HUES64 (cell line): Measurements from ENCODE around the gene VWA3B.

Experiments
- H3K27ac ChIP-seq: 2 replicates; pipeline ENCODE4 v1.7.0; 2013; ENCODE audit warnings: low read depth, low read length, inconsistent platforms
- H3K27me3 ChIP-seq: 2 replicates; pipeline ENCODE4 v1.6.1; 2013; ENCODE audit warnings: mild to moderate bottlenecking, low read length; ENCODE audit not compliant: insufficient read depth
- H3K36me3 ChIP-seq: 2 replicates; pipeline ENCODE4 v1.6.1; 2013; ENCODE audit warnings: mild to moderate bottlenecking, low read length; ENCODE audit not compliant: insufficient read depth
- H3K4me1 ChIP-seq: 2 replicates; pipeline ENCODE4 v1.6.1; 2013; ENCODE audit warnings: mild to moderate bottlenecking, low read length, moderate library complexity; ENCODE audit not compliant: insufficient read depth
- H3K4me3 ChIP-seq: 2 replicates; pipeline ENCODE4 v1.5.1; 2013; ENCODE audit warnings: mild to moderate bottlenecking, low read length, moderate library complexity
- H3K9ac ChIP-seq: 2 replicates; pipeline ENCODE4 v1.6.1; 2013; ENCODE audit warnings: mild to moderate bottlenecking, low read depth, low read length
- H3K9me3 ChIP-seq: 2 replicates; pipeline ENCODE4 v1.6.1; 2013; ENCODE audit warnings: low read depth, low read length; ENCODE audit not compliant: insufficient read depth
- WGBS: fragments of 150-250, 120-280 bp; methylation state at CpG from one replicate; pipeline ENCODE4 v1.1.7; 2013; ENCODE audit warnings: missing lambda C conversion rate; 5-methylcytosine and 5-hydroxymethylcytosine counted together

The VWA3B gene

GRCh38 chr2:98155716-98156115 is 68.7 kb downstream of the VWA3B start:
- Histone ChIP-seq H3K27ac (no peak overlapping the region), H3K36me3 (no peaks in the 10 kb centered on the region), H3K4me3 (no peak overlapping the region), H3K4me1 (no peaks in the 10 kb centered on the region), H3K27me3 (no peaks in the 10 kb centered on the region), H3K9ac (no peak overlapping the region), H3K9me3 (no peaks in the 10 kb centered on the region)
- 90% methylated on average over 4 of the region's 4 CpGs for WGBS

- 89% methylated on average over 7 of the region's 7 CpGs for WGBS
- Histone ChIP-seq H3K4me1 (no peaks in the 10 kb centered on the region), H3K27me3 (no peaks in the 10 kb centered on the region), H3K9ac (no peak overlapping the region), H3K4me3 (no peak overlapping the region), H3K27ac (no peak overlapping the region), H3K9me3 (no peaks in the 10 kb centered on the region), H3K36me3 (no peaks in the 10 kb centered on the region)
Observed at GRCh38 chr2:98156304-98156703, 69.3 kb downstream of the VWA3B start.

- Histone ChIP-seq H3K9ac (no peak overlapping the region), H3K4me3 (no peak overlapping the region), H3K27ac (no peak overlapping the region), H3K36me3 (no peaks in the 10 kb centered on the region), H3K9me3 (no peaks in the 10 kb centered on the region), H3K27me3 (no peaks in the 10 kb centered on the region), H3K4me1 (no peaks in the 10 kb centered on the region)
- WGBS, result 82% methylated on average over 7 of the region's 8 CpGs
Observed at GRCh38 chr2:98157557-98157956, 70.6 kb downstream of the VWA3B start.

- H3K27ac ChIP-seq, result no peak overlapping the region
- WGBS, result 94% methylated on average over 8 of the region's 8 CpGs
- no peak overlapping the region for H3K9ac ChIP-seq
- H3K27me3 ChIP-seq, result no peaks in the 10 kb centered on the region
- H3K9me3 ChIP-seq, result no peaks in the 10 kb centered on the region
- no peaks in the 10 kb centered on the region for H3K4me1 ChIP-seq
- H3K36me3 ChIP-seq, result no peaks in the 10 kb centered on the region
- H3K4me3 ChIP-seq, result no peak overlapping the region
Observed at GRCh38 chr2:98158305-98158704, 71.3 kb downstream of the VWA3B start.

- Histone ChIP-seq H3K9ac (no peak overlapping the region), H3K27me3 (no peaks in the 10 kb centered on the region), H3K9me3 (no peaks in the 10 kb centered on the region), H3K4me3 (no peak overlapping the region), H3K4me1 (no peaks in the 10 kb centered on the region), H3K27ac (no peak overlapping the region), H3K36me3 (no peaks in the 10 kb centered on the region)
- WGBS, result 90% methylated on average over 4 of the region's 4 CpGs
Observed at GRCh38 chr2:98160554-98160953, 73.6 kb downstream of the VWA3B start.

- Histone ChIP-seq H3K4me1 (no peaks in the 10 kb centered on the region), H3K36me3 (no peaks in the 10 kb centered on the region), H3K9ac (no peak overlapping the region), H3K9me3 (no peaks in the 10 kb centered on the region), H3K27me3 (no peaks in the 10 kb centered on the region), H3K27ac (no peak overlapping the region), H3K4me3 (no peak overlapping the region)
- 89% methylated on average over 4 of the region's 4 CpGs for WGBS
Observed at GRCh38 chr2:98161186-98161585, 74.2 kb downstream of the VWA3B start.

- Histone ChIP-seq H3K36me3 (no peaks in the 10 kb centered on the region), H3K27me3 (no peaks in the 10 kb centered on the region), H3K27ac (no peak overlapping the region), H3K9ac (no peak overlapping the region), H3K9me3 (no peaks in the 10 kb centered on the region), H3K4me1 (no peaks in the 10 kb centered on the region), H3K4me3 (no peak overlapping the region)
- 97% methylated on average over 2 of the region's 2 CpGs for WGBS
Observed at GRCh38 chr2:98164256-98164655, 77.3 kb downstream of the VWA3B start.

- H3K36me3 ChIP-seq, result no peaks in the 10 kb centered on the region
- 96% methylated on average over 5 of the region's 5 CpGs for WGBS
- no peak overlapping the region for H3K4me3 ChIP-seq
- H3K27me3 ChIP-seq, result no peaks in the 10 kb centered on the region
- H3K27ac ChIP-seq, result no peak overlapping the region
- no peak overlapping the region for H3K9ac ChIP-seq
- no peaks in the 10 kb centered on the region for H3K9me3 ChIP-seq
- no peaks in the 10 kb centered on the region for H3K4me1 ChIP-seq
Observed at GRCh38 chr2:98165516-98166071, 78.6 kb downstream of the VWA3B start.

GRCh38 chr2:98167916-98168315 is 80.9 kb downstream of the VWA3B start:
- Histone ChIP-seq H3K9ac (no peak overlapping the region), H3K27me3 (no peaks in the 10 kb centered on the region), H3K36me3 (no peaks in the 10 kb centered on the region), H3K4me3 (no peak overlapping the region), H3K9me3 (no peaks in the 10 kb centered on the region), H3K27ac (no peak overlapping the region), H3K4me1 (no peaks in the 10 kb centered on the region)
- 91% methylated on average over 2 of the region's 2 CpGs for WGBS

- Histone ChIP-seq H3K4me3 (no peak overlapping the region), H3K4me1 (no peaks in the 10 kb centered on the region), H3K9me3 (no peaks in the 10 kb centered on the region), H3K27me3 (no peaks in the 10 kb centered on the region), H3K27ac (no peak overlapping the region), H3K9ac (no peak overlapping the region), H3K36me3 (no peaks in the 10 kb centered on the region)
- 94% methylated on average over 3 of the region's 3 CpGs for WGBS
Observed at GRCh38 chr2:98170076-98170475, 83.1 kb downstream of the VWA3B start.

- H3K27me3 ChIP-seq, result no peaks in the 10 kb centered on the region
- no peak overlapping the region for H3K27ac ChIP-seq
Observed at GRCh38 chr2:98172150-98172765, 85.3 kb downstream of the VWA3B start.

GRCh38 chr2:98172951-98173350 is 86.0 kb downstream of the VWA3B start:
- Histone ChIP-seq H3K9ac (no peak overlapping the region), H3K4me3 (no peak overlapping the region), H3K9me3 (no peaks in the 10 kb centered on the region), H3K36me3 (no peaks in the 10 kb centered on the region), H3K27ac (no peak overlapping the region), H3K4me1 (peaks cover 9% of the 10 kb centered on the region), H3K27me3 (no peaks in the 10 kb centered on the region)
- WGBS, result 97% methylated on average over 2 of the region's 2 CpGs

More at GRCh38 chr2:98172150-98172765, 85.3 kb downstream of the VWA3B start:
- Histone ChIP-seq H3K9me3 (no peaks in the 10 kb centered on the region), H3K36me3 (no peaks in the 10 kb centered on the region), H3K4me1 (peaks cover 3% of the 10 kb centered on the region; the same call in 1 of the 2 replicates), H3K4me3 (no peak overlapping the region), H3K9ac (no peak overlapping the region)
- 96% methylated on average over 13 of the region's 14 CpGs for WGBS
